Tibial nerve (tissue), 4 donors: ENCODE results near the gene ATXN7L1.

Experiments used
- CTCF ChIP-seq, 5 experiments: fragments of 200-600 bp in 3 of 5; fragments of 450-650 bp in 2 of 5; sonication (generic) in 3 of 5; IDR thresholded peaks; one replicate each; pipeline ENCODE4 v1.5.1; 2016 to 2019; ENCODE audit warnings: antibody characterized with exemption in 5 of 5, mild to moderate bottlenecking in 3 of 5, moderate library complexity in 2 of 5
- EP300 ChIP-seq, 2 donors: sonication (generic); formaldehyde crosslinking; IDR thresholded peaks; one replicate each; pipeline ENCODE4 v1.6.1; 2017; ENCODE audit warnings: antibody characterized with exemption in 2 of 2, mild to moderate bottlenecking in 1 of 2
- POLR2A ChIP-seq, 2 donors: fragments of 450-650 bp; IDR thresholded peaks; one replicate each; pipeline ENCODE4 v1.6.1; 2017; ENCODE audit warnings: antibody characterized with exemption in 2 of 2, mild to moderate bottlenecking in 2 of 2, moderate library complexity in 2 of 2

GRCh38 chr7:105820363-105821066, 55.9 kb downstream of the ATXN7L1 start:
- TF ChIP-seq CTCF (IDR thresholded peaks at IDR 0.05) (no peak), POLR2A (IDR thresholded peaks at IDR 0.05) (no peak), EP300 (IDR thresholded peaks at IDR 0.05) (no peak)
